C4-2B (cell line): ENCODE measurements around the gene TIGD3.

Source experiments
- H3K27ac ChIP-seq: fragments of 450-650 bp; 2 replicates; pipeline ENCODE4 v1.5.1; 2017
- CTCF ChIP-seq: fragments of 450-650 bp; conservative IDR thresholded peaks from 2 replicates; pipeline ENCODE4 v1.5.1; 2017; ENCODE audit warnings: mild to moderate bottlenecking
- ZFX ChIP-seq: fragments of 450-650 bp; IDR thresholded peaks from 2 replicates; pipeline ENCODE4 v1.6.1; 2017

The TIGD3 gene

GRCh38 chr11:65379698-65380459, 25.3 kb downstream of the TIGD3 start:
- TF ChIP-seq ZFX (no peak), CTCF (no peak)
- peak overlapping the region; percentile 99; the same call in 1 of the 2 replicates for H3K27ac ChIP-seq

GRCh38 chr11:65380460-65381119, 26.0 kb downstream of the TIGD3 start:
- peak overlapping the region; percentile 99 for H3K27ac ChIP-seq
- TF ChIP-seq ZFX, result no peak
- TF ChIP-seq CTCF, result no peak

- TF ChIP-seq ZFX, result no peak
- no peak for TF ChIP-seq CTCF
Measured at GRCh38 chr11:65381716-65382032, 27.1 kb downstream of the TIGD3 start.

GRCh38 chr11:65382033-65382803, 27.7 kb downstream of the TIGD3 start, which contains the start of gene SLC25A45:
SLC25A45 (minus strand) TSS chr11:65382646; CDS start chr11:65381951, 695 bp downstream.
- TF ChIP-seq CTCF (no peak; the same call in 1 of the 2 replicates), ZFX (peak; percentile 81; the same call in 1 of the 2 replicates)
- H3K27ac ChIP-seq, result peak within 1 kb of the TSS; percentile 99

More at GRCh38 chr11:65381716-65382032, 27.1 kb downstream of the TIGD3 start:
- H3K27ac ChIP-seq, result peak overlapping the region; percentile 99

GRCh38 chr11:65382804-65383368, 28.3 kb downstream of the TIGD3 start:
- peak overlapping the region; percentile 99 for H3K27ac ChIP-seq

GRCh38 chr11:65383778-65384177, 29.2 kb downstream of the TIGD3 start:
- H3K27ac ChIP-seq, result peak overlapping the region; percentile 99
- TF ChIP-seq CTCF (no peak), ZFX (no peak)

More at GRCh38 chr11:65382804-65383368, 28.3 kb downstream of the TIGD3 start:
- TF ChIP-seq ZFX, result no peak
- no peak for TF ChIP-seq CTCF
